ENCODE data around the gene PHF23.
A peak's percentile ranks its signal among the peaks of the same experiment; 100 is the strongest.

PHF23 gene

DNA sequence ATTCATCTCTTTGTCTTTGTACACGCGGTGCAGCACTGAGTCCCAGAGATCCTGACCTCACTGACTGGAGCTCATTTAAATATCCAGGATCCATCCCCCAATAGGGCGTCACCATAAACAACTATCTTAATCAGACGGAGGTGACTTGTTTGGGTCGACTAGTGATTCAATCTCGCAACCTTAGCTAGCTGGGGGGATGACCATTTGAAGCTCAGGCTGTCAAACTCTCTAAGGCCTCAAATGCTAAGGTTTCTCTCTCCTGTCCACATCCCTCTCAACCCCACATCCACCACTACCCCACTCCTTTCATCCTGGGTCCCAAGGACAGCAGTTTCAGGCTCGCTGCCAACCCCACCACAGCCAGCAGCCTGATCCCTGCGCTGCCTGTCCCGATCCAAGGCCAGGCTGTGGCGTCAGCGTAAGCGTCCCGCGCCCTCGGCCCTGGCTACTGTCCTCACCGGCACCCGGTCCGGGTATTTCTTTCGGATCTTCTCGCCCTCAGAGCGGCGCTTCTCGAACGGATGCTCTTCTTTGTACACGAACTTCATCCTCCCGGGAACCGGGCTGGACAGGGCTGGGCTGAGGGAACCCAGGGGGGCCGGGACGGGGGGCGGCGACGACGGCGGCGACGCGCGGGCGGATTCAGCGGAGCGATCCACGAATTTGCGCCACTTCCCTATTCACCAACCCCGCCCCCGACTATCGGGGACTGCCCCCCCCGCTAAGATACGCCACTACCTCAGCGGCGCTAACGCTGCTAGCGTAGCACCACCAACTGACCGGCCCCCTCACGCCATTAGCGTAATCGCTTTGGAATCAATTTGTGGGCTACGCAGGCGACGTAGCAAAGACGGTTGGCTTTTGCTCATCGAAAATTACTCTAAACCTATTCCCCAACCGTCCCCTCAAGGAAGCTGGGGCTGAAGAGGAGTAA is 2.8 kb upstream of the PHF23 start, which contains the start of gene GABARAP:
Gene GABARAP, minus strand, starts transcription at position 667 of the 934 bp plus-strand sequence. Its CDS starts 119 bp downstream, at position 548.
- FAIRE-seq: no peak
- TF ChIP-seq, protein P1, sequence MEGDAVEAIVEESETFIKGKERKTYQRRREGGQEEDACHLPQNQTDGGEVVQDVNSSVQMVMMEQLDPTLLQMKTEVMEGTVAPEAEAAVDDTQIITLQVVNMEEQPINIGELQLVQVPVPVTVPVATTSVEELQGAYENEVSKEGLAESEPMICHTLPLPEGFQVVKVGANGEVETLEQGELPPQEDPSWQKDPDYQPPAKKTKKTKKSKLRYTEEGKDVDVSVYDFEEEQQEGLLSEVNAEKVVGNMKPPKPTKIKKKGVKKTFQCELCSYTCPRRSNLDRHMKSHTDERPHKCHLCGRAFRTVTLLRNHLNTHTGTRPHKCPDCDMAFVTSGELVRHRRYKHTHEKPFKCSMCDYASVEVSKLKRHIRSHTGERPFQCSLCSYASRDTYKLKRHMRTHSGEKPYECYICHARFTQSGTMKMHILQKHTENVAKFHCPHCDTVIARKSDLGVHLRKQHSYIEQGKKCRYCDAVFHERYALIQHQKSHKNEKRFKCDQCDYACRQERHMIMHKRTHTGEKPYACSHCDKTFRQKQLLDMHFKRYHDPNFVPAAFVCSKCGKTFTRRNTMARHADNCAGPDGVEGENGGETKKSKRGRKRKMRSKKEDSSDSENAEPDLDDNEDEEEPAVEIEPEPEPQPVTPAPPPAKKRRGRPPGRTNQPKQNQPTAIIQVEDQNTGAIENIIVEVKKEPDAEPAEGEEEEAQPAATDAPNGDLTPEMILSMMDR (IDR thresholded peaks at IDR 0.05; ENCODE audit: insufficient read depth, missing control alignments): no peak
- DNase-seq (ENCODE audit: insufficient read length, low spot score): no peak

DNA sequence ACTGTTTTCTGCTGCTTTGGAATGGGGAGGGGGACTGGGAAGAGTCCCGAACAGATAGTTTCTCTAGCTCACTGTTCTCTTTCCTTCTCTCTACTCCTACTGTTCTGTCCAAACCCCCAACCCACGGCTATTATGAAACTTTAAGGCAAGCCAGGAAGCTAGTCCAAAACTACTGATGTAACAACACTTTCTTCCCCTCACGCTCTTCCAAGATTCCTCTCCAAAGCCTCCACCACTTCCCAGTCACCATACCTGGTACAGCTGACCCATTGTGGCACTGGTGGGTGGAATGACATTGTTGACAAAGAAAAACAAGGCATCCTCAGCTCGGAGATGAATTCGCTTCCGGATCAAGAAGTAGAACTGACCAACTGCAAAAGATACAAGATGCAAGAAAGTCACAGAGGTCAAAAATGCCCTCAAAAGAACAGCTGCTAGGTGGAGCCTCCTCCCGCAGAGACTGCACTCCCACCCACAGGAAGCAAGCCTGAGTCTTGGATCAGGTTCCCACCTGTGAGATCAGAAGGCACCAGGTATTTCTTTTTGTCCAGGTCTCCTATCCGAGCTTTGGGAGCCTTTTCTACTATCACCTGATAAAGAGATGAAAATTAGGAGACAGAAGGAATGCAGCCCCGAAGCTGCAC is 2.0 kb upstream of the PHF23 start:
- no peak for FAIRE-seq
- TF ChIP-seq, protein P1 (IDR thresholded peaks at IDR 0.05; ENCODE audit: insufficient read depth, missing control alignments): no peak

DNA sequence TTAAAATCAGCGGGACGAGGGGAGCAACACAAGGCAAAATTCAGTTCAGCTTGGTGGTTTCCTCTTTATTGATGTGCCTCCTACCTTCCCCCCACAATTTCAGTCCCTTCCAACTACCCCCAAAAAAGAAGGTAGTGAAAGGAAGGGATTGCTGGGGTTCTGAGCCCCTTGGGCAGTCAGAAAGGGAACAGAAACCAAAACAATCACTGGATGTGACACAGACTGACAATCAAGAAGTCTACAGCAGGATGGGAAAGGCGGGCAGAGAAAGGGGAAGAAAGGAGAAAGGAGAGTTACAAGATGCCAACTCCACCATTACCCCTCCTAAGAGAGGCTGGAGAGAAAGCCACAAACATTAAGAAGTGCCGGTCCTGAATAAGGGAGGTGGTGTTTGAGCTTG is 1.1 kb upstream of the PHF23 start:
- DNase-seq (ENCODE audit: insufficient read length, low spot score) (no peak), FAIRE-seq (no peak)
- TF ChIP-seq, protein P1 (IDR thresholded peaks at IDR 0.05; ENCODE audit: insufficient read depth, missing control alignments): no peak

More for the DNA sequence above, 2.0 kb upstream of the PHF23 start:
- DNase-seq (ENCODE audit: insufficient read length, low spot score): no peak

DNA sequence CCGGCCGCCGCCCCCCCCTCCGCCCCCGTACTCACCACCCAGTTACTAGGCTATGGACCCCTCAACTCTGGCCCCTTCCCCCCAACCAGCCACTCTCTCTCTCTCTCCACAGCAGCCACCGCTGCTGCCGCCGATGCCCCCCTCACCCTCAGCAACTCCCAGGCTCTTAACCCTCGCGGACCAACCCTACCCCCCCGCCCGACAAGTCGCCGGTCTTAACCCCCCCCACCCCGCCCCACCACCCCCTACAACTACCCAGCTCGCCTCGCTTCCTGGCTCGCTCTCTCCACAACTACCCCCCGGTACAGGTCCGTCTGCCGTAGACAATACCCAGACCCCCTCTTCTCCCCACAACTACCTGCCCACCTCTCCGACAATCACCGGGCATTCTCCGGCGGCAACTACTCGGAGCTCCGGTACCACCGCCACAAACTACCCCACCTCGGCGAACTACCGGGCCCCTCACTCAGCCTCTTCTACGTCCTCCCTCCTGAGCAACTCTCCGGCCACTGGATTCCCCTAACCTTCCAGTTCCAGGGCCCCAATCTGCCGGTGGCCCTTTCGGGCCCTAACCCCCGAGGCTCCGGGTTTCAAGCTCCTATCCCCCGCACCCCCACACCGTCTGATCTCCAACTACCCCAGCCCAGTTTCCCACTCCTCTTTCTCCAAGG is 702 bp downstream of the PHF23 start:
- TF ChIP-seq, protein P1 (IDR thresholded peaks at IDR 0.05; ENCODE audit: insufficient read depth, missing control alignments): no peak
- FAIRE-seq: no peak
- peak; percentile 46 for DNase-seq (ENCODE audit: insufficient read length, low spot score)

DNA sequence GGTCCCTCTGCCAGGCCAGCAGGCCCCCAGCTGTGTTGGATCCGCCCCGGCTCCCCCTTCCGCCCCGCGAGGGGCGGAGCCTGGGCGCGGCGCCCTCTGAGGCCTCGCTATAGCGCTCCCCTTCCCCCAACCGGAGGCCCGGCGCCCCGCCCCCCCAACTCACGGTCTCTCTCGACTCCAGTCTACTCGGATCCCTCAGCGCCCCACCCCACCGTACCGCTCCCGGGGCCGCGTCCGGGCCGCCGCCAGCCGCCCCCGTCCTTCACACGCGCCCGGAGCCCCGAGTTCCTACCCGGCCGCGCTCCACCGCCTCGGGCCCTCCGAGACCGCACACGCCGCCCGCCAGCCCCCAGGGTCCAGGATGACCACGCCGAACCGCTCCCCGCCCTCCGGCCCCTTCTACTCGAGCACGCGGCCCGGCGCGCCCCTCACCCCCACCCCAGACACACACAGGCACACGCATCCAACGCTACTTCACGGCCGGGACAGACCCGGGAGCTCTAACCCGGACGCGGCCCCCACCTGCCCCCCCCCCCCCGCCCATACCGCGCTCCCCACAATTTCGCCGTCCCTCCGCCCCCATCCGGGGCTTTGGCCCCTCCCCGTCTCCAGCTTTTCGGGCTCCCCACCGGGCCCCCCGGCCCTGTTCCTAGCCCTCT is 1.4 kb downstream of the PHF23 start:
- FAIRE-seq: no peak
- TF ChIP-seq, protein P1 (IDR thresholded peaks at IDR 0.05; ENCODE audit: insufficient read depth, missing control alignments): no peak
- peak; percentile 71 for DNase-seq (ENCODE audit: insufficient read length, low spot score)

DNA sequence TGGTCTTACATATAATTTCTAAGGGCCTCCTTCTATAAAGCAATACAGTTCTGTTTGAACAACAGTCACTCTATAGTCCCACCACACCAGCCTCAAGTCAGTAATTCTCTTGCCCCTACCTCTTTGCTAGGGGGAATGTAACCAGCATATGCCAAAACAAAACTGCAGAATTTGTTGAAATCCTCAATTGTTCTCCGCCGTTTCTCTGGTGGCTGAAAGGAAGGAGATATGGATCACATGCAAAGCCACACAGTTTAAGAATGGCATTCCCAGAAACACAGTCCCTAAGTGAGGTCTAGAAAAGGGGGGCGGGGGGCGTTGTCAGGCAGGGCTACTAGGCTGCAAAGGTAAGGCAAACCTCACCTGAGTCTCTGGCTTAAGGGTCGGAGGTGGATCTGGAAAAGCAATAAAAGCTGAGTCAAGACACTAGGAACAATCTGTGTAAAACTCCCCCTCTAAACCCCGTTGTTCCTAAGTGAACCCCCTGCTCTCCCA is 1.9 kb downstream of the PHF23 start:
- no peak for FAIRE-seq
- TF ChIP-seq, protein P1 (IDR thresholded peaks at IDR 0.05; ENCODE audit: insufficient read depth, missing control alignments): no peak
- no peak for DNase-seq (ENCODE audit: insufficient read length, low spot score)
